AG08395 (cell line): ENCODE results near the gene ID4.

Experiments used
- DNase-seq: peaks from one replicate; pipeline ENCODE4 v3.0.0; 2012; ENCODE audit warnings: mixed read lengths, low spot score

ID4 gene, protein sequence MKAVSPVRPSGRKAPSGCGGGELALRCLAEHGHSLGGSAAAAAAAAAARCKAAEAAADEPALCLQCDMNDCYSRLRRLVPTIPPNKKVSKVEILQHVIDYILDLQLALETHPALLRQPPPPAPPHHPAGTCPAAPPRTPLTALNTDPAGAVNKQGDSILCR

DNA sequence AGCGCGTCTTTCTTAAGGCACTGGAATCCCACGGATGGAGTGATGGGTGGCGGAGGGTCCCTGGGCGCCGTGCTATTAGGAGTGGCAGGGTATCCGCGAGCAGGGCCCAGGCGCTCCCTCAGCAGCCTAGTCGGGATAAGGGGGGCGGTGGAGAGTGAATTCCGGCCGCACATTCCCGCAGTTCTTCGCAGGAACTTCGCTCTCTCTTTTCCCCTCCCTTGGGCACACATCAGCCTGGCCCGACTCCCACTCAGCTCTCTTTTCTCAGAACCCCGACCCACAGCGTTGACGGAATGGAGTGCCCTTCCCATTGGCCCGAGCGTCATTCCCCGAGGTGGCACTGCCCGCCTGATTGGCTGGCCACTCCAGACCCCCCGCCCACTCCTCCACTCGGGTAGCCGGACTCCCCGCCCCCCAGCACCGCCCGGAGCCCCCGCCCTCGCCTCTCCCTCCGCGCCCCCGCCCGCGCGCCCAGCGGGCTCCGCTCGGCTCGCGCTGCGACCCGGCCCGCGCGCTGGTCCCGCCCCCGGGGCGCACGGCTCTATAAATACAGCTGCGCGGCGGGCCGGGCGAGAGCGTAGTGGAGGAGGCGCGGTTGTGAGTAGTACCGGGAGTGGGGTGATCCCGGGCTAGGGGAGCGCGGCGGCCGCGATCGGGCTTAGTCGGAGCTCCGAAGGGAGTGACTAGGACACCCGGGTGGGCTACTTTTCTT is at the start of gene ID4:
ID4 (plus strand) TSS at position 572 of the 712 bp plus-strand sequence. CDS start 385 bp downstream, outside the sequence.
- DNase-seq = peak; percentile 99

DNA sequence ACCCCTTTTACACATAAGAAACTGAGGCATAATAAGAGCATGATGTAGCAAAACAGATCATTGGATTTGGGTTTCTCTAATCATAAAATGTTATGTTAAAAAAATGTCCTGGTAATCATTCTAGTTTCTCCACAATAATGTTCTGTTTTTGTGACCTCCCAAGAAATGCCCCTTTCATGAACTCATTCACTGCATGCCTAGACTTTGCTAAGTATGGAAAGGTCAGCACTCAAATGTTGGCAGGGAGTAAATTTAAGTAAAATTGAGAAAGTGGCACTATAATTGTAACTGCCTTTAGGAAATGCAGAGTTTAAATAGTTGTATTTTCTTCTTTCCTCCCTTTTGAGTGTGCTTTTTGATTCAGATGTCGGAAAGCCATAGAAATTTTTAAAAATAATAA is 48.5 kb upstream of the ID4 start:
- no peak for DNase-seq

DNA sequence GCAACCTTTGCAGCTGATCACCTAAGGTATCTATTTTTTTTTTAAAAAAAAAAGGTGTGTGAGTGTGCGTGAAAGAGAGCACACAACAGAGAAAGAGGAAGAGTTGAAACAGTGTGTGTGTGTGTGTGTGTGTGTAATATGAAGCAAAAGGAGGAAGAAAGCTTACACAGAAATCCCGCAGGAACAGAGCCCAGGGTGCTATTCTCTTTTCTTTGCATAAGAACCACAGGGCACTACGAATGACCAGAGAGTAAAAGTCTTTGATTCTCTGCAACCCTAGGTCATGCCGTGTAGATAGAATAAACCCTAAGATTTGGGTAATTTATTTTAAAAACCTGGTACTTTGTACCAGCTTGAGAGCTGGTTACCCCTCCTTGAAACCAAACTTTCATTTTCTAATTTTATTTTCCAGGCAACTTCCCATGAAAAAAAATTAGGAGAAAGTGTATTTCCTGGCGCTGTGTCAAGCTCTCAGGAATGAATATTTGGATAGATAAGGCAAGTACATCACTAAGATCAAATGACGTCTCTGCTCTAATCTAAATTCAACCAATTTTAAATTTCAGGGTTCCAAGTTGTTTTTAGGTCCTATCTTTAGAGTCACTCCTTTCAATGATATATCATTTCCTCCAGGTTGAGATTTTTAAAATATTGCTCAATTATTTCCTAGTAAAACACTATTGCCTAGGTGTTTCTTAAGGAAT is 47.9 kb upstream of the ID4 start:
- DNase-seq = no peak

DNA sequence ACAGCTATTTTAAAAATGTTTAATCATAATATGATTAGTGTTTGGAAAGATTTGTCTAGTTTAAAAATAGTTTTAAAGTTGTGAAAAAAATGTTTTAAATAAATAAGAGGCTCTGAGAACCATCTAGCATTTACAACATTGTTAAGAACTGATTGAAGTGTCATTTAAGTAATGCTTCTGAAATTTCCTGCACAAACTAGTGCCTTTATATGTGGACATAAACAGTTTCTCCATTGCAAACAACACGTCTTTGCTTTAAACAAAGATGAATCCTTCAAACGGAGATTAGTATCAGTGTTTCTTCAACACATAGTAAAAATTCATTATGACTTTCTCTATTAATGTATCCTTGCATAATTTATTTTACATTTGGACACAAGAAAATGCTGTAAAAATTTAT is 45.9 kb upstream of the ID4 start:
- DNase-seq = no peak

DNA sequence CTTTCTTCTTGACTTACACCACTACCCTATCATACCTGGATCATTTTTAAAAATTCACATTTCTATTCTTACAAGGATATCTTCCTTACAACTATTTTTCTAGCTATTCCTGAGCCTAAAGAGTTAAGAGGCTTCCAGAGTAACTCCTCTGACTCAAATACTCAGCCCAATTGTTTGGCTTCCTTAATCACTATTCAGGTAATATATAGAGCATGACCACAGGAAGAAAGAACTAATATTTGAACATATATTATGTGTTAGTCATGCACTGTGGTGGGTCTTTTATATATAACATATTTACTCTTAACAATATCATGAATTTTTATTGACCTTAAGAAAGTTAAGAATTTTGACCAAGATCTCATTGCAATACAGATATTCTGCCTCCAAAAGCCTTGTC is 42.0 kb upstream of the ID4 start:
- DNase-seq = no peak

DNA sequence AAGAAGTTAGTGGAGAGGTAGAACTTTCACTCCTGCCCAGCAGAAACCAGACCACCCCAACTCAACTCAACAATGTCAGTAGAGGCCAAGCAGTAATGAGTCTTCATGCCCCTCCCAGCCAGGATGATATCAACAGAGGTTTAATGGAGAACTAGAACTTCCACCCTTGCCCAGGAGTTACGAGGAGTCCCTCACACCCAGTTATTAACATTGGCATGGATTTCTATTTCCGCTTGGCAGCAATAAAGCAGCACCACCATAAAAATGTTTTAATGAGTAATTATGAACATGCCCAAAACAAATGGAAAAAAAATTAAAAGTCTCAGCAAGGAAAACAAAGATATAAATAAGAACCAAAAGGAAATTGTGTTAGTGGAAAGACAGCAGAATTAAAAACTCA is 40.7 kb upstream of the ID4 start:
- DNase-seq = no peak

DNA sequence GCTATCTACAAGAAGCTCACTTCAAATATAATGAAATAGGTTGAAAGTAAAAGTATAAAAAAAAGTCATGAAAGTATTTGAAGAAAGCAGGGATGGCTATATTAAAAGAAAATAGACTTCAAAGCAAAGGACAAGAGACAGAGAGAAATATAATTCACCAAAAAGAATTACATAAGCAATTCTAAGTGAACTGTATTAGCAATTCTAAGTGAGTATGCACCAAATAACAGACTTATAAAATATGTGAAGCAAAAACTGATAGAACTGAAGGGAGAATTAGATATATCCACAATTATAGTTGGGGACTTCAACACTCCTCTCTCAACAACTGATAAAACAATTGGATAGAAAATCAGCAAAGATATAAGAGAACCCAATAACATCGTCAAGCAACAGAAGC is 38.8 kb upstream of the ID4 start:
- no peak for DNase-seq

DNA sequence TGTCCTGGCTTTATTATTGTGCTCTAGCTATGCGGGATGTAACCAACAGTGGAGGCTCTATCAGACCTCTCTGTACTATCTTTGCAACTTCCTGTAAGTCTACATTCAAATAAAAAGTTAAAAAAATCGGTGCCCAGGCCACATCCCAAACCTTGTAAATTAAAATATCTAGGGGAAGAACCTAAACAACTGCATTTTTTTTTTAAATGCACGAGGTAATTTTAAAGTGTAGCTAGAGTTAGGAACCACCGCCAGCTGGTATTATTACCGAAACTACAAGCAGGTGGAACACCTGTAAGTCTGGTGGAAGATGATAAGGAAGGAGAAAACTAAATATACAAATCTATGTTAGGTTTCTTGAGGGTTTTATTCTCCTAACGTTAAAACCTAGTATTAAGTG is 34.5 kb upstream of the ID4 start:
- no peak for DNase-seq

DNA sequence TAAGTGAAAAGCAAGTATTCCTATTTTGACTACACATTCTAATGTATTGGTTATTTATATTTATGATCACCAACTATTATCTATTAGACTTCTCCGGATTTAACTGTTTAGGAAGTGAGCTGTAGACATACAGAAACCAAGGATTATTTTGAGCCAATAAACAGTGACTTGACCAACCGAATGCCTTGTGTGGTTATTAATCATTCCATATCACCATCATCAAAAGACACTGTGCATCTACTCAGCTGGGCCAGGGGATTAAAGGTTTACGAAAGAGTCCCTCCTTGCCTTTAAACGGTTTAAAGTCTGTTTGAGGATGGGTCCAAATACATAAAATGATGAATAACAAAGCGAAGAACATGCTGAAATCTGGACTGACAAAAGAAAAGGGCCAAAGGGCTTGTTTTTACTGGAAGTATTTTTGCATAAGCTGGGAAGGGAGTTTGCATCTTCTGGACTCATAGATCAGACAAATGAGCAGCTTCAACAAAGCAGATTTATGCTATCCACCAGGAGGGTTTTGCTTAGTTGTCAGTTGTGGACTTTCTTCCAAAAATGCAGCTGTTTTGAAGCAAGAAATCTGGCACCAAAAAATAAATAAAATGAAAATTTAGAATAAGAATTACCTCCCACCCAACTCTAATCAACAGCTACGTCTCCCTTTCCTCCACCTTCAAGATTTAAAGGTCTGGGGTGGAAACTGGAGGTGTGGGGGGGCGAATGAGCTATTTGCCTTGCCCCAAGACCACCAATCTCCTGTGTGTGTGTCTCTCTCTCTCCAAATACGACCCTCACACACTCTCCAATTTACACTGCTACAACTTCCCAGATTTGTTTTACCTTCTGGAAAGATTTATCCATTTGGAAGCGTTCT is 33.6 kb upstream of the ID4 start:
- DNase-seq = peak; percentile 5

DNA sequence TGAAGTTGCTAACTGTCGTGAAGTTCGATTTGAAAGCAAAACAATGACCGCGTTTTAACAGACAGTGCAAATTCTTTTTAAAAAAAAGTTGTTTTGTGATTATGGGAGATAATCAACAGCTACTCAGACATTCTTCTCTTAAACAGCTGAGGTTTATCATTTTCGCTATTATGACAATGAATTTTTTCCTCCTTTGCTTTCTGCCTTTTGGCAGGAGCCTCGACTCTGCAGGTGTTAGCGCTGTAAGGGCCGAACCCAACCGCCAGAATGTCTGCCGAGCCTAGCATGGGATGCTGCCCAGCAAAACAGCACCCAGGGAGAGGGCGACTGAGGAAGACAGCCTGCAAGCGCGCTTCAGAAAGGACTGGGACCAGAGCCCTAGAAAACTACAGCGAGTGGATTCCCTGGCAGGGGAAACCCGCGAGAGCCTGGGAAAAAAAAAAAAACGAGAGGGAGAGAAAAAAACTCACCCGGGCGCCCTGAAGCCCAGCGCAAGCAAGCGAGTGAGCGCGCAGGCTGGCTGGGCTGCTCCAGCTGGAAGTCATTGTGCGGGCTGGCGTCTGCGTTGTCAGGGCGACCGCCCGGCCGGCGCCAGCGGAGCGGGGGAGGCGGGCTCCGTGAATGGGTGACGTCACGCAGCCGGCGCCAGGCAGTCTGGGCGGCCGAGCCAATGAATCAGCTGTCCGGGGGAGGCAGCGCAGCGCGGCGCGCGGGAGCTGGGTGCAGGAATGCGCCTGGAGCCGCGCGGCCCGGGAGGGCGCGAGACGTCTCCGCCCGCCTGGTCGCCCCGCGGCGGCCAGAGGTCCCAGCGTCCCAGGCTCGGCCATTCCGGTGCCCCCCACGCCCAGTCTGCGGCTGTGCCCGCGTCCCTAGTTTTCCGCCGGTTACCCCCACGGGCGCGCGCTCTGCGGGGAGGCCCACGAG is 32.7 kb upstream of the ID4 start:
- DNase-seq = peak; percentile 94

DNA sequence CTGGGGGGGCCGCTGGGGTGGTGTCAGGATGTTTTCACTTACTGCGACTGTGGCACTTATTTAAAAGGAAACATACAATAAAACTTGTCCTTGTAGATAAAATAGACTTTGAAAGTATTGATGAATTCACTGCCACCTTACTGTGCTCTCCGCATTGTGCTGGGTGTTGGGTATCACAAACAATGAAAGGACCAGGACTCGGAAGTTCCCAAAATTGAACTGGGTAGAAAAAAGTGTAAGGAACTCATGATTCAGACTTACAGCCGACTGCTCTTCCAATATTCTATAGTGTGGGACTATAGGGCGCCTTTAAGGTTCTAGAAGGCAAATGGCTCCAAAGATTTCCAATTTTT is 32.1 kb upstream of the ID4 start:
- DNase-seq = peak; percentile 5

DNA sequence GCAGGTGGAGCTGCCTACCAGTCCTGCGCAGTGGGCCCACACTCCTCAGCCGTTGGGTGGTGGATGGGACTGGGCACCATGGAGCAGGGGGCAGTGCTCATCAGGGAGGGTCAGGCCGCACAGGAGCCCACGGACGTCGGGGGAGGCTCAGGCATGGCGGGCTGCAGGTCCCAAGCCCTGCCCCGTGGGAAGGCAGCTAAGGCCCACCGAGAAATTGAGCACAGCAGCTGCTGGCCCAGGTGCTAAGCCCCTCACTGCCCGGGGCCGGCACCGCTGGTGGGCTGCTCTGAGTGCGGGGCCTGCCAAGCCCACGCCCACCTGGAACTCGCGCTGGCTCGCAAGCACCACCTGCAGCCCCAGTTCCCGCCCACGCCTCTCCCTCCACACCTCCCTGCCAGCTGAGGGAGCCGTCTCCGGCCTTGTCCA is 30.2 kb upstream of the ID4 start:
- DNase-seq = no peak

DNA sequence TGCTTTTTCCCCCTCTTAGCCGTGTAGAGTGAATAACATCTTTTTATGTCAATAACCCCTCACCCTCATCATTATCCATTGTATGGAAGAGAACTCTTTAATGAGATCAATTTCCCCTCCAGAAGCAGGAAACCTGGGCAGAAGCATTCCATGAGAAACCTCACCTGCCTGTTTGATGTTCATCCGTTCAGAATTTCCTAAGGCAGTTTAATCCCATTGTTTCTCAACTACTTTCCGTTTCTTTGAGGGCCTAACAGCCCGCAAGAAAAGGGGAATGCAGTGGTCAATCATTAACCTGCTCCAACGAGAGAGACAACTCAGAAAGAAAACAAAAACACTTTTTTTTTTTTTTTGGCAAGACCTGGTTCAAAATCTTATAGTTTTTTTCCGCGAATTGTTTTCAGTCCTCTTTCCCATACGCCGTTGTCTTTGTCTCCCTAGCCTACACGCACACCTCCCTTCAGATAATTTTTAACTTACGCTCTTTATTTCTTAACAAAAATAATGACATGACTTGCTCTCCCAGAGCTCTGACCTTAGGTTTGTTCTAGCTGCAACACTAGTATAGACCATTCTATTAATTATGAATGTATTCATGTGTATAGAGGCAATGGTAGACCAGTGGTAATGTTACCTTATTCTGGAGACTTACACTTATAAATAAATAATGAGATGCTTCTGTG is 25.6 kb upstream of the ID4 start:
- DNase-seq = no peak

DNA sequence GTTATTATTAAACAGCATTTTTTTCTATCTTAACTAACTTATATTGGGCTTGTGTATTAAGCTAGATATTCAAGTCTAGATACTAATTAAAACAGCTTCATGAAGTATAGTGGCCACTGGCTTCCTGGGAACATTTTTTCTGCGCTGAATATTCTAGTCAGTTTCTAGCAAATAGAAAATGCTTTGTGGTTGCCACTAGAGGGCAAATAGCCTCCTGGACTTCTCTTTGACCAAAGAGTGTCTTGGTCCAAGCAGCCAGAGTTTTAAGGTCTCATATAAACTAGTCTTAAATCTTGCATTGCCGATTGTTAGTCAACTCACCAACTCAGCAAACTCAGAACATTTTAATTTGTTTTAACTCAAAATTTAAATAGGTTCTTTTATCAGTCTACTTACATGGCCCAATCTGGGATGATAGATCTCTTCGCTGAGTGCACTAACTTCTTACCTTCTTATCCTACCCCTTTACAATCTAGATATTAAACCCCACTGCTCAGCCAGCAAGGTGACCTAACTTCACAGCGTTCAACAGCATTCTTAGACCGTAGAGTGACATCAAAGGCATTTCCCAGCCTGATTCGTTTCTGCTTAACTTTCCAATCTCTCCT is 24.6 kb upstream of the ID4 start:
- peak; percentile 57 for DNase-seq

DNA sequence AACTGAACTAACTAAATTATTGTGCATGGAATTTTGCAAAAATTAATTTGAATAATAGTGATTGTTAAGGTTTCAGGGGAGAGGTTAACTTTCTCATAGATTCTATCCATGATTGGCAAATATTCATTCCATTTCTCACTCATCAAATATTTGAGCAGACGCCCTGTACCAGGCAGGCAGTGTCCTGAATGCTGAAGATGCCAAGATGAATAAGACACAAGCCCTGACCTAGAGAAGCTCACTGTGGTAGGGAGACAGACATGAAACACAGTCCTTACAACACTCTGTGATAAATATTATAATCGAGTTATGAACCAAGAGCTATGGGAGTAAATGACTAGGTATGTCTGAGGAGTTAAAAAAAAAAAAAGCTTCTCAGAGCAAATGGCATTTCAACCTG is 18.4 kb upstream of the ID4 start:
- DNase-seq = no peak

DNA sequence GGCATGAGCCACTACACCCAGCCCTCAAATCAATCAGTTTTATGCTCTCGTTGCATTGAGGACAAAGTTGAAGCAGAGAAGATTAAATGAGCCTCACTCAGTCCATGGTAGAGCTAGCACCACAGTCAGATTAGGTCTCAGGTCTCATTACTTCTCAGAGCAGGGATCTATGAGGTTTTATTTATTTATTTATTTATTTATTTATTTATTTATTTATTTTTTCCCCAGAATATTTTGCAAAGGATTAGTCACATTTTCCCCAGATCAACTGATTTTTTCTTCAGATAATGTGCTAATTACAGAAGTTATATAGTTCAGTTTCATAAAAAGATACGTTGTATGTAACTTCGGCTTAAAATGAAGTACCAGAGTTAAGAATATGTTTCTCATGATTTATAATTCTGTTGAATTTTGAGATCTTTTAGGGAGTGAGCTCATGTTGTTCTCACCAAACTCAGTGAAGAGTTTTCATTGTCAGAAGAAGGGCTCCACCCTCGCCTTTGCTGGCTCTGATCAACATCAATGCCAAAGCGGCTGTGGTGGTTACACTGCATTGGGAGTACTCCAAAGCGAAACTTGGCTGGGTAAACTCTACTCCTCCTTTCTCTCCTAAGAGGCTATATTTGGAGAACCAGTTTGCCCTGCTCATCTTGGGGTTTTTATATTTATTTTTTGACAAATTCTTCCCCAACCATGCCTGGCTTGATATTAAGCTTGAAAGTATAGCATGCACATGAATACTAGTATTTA is 12.9 kb upstream of the ID4 start:
- peak; percentile 19 for DNase-seq

DNA sequence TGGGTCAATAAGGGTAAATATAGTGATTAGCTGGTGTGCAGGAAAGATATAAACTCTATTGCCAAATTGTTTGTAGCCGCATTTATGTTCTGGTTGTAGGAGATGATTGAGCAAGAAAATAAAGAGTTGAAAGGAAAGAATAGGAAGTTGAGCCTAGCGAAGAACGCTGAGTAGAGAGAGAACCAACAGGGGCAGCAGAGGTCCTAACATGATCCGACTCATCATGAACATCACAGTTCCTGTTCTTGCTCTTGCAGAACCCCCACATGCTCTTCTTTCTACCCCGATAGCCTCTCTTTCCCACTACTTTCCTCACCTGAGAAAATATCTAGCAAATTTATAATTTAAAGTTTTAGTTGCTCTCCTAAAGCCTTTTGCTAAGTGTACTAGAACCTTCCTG is 9.9 kb upstream of the ID4 start:
- no peak for DNase-seq

DNA sequence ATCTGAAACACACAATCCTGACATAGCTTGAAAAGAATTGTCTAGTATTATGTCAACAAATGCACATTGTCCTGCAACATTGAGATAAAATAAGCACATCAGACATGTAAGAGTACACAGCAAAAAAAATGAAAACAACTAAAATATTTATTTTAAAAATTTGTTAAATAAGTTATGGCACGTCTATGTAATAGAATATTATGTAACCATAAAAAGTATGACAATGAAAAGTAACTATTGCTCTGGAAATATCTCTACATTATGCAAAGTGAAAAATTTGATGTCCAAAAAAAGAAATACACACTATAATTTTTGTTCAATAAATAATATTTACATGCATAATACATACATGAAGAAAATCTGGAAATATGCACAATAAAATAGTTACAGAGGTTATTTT is 9.3 kb upstream of the ID4 start:
- no peak for DNase-seq

DNA sequence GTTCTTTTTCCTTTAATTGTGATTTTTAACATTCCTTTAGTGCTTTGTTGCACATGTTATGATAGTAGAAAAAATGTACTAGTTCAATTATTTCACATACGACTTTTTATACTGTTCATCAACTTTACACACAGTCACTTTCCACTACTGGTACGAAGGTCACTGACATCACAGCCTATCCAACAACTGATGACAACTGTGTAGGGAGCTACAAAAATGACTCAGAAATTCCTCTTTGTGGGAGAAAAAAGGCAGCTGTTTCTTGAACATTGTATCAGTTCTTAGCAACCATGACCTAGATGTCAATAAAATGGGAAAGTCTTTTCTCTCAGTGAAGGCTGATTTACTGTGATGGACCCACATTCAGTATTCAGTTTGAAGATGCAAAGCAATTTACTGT is 7.0 kb upstream of the ID4 start:
- peak; percentile 37 for DNase-seq

DNA sequence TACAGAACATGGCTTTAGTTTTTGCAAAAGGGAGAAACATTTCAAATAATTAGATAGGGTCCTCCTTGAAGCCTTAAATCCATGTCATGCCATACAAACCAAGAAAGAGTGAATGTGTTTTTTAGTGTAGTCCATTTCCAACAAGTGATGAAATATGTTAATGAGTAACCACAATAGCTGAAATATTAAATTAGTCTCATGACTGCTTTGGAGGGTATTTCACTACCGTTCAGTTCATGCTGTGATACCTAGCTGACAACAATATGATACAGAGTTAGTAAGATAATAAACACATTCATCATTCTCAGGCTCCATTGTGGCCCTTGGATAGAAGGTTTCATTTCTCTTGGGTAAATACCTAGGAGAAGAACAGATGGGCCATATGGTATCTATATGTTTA is 5.8 kb upstream of the ID4 start:
- DNase-seq = no peak
